Omental fat pad (tissue), 4 donors: ENCODE data around the gene NNAT. TPM values are rescaled to one million over a fixed set of nuclear protein-coding genes. Genes with fewer than 3 reads are reported as not detected.
A peak's percentile ranks its signal among the peaks of the same experiment; 100 is the strongest.

Experiments used
- ATAC-seq: fragments of 150-250 bp; one replicate; pipeline ENCODE4 v1.9.1; 2016; ENCODE audit warnings: mild to moderate bottlenecking, moderate library complexity; ENCODE audit not compliant: low FRiP score
- DNase-seq: peaks from one replicate; pipeline ENCODE4 v3.0.0-alpha.2; 2019; ENCODE audit warnings: low spot score
- CTCF ChIP-seq, 3 donors: fragments of 450-650 bp; IDR thresholded peaks; one replicate each; pipeline ENCODE4 v1.5.1; 2016 to 2017; ENCODE audit warnings: antibody characterized with exemption in 3 of 3, mild to moderate bottlenecking in 3 of 3, moderate library complexity in 2 of 3
- total RNA-seq, 4 donors: library from RNA; depleted of rRNA; stranded (reverse); fragments of >200 nt; gene quantifications; one replicate each; pipeline ENCODE4 v1.1.0, GENCODE V29; 2016

The NNAT gene
- total RNA-seq, 4 donors from 2014 or later, result 7.4 to 44.4 (median 23.2) TPM

GRCh38 chr20:37564388-37565133, 43.5 kb downstream of the NNAT start:
- peak; percentile 35 for DNase-seq
- TF ChIP-seq CTCF (IDR thresholded peaks at IDR 0.05), result peak in 1 of 3 donors; percentile 71
- ATAC-seq, result no peak

- no peak for DNase-seq
- no peak for TF ChIP-seq CTCF (IDR thresholded peaks at IDR 0.05)
- ATAC-seq, result no peak
These were observed 44.2 kb downstream of the NNAT start for GRCh38 chr20:37565134-37565811.

GRCh38 chr20:37566590-37567330, 45.7 kb downstream of the NNAT start:
- no peak for ATAC-seq
- no peak for TF ChIP-seq CTCF (IDR thresholded peaks at IDR 0.05)

GRCh38 chr20:37567331-37567665, 46.2 kb downstream of the NNAT start:
- ATAC-seq (no peak), DNase-seq (no peak)
- no peak for TF ChIP-seq CTCF (IDR thresholded peaks at IDR 0.05)

More at GRCh38 chr20:37566590-37567330, 45.7 kb downstream of the NNAT start:
- no peak for DNase-seq

GRCh38 chr20:37567671-37568588, 46.9 kb downstream of the NNAT start:
- no peak for TF ChIP-seq CTCF (IDR thresholded peaks at IDR 0.05)
- DNase-seq, result no peak
- no peak for ATAC-seq

GRCh38 chr20:37570419-37570818, 49.4 kb downstream of the NNAT start:
- DNase-seq, result no peak
- no peak for TF ChIP-seq CTCF (IDR thresholded peaks at IDR 0.05)
- ATAC-seq, result no peak
